H1 (cell line): Measurements from ENCODE around the gene CEP350. TPM values are rescaled to one million over a fixed set of nuclear protein-coding genes. Genes with fewer than 3 reads are reported as not detected.
"Not testable (repeated sequence)": the region's sequence is repeated elsewhere in the genome, so short reads cannot be mapped to it uniquely, and the experiment has no call there.

ENCODE experiments used
- CTCF ChIA-PET: fragments of 300-600 bp; sonication (Branson Sonifier 250); formaldehyde crosslinking; loops from one replicate; lab custom pipeline; 2021; ENCODE audit not compliant: partially characterized antibody; lab: Charles Lee
- POLR2A ChIA-PET: fragments of 300-600 bp; sonication (Branson Sonifier 250); formaldehyde crosslinking; loops from one replicate; lab custom pipeline; 2021; ENCODE audit warnings: inconsistent platforms; ENCODE audit not compliant: partially characterized antibody; lab: Charles Lee
- DNase-seq, 2 experiments: peaks; one replicate each; pipeline versions ENCODE4 v3.0.0 to v3.0.0-alpha.2; 2010 to 2022; ENCODE audit warnings: low spot score in 2 of 2, low read depth in 1 of 2, mixed read lengths in 1 of 2
- FAIRE-seq: peaks from 2 replicates; lab custom pipeline; 2011; peaks lifted over from hg19 to GRCh38; lab: Jason Lieb, UNC
- H2AFZ ChIP-seq: 2 replicates; pipeline ENCODE4 v1.8.1; 2012; ENCODE audit warnings: low read length, inconsistent platforms
- H2AK5ac ChIP-seq: 2 replicates; pipeline ENCODE4 v1.6.1; 2013; ENCODE audit warnings: low read depth, low read length
- H2BK120ac ChIP-seq: replicated peaks from 2 replicates; pipeline ENCODE3; 2013; ENCODE audit warnings: low read depth, low read length, inconsistent platforms
- H2BK12ac ChIP-seq: 2 replicates; pipeline ENCODE4 v1.6.1; 2013; ENCODE audit warnings: low read depth, low read length
- H2BK15ac ChIP-seq: 2 replicates; pipeline ENCODE4 v1.6.1; 2013; ENCODE audit warnings: low read length
- H2BK20ac ChIP-seq: 2 replicates; pipeline ENCODE4 v1.6.1; 2013; ENCODE audit warnings: low read length
- H2BK5ac ChIP-seq: 2 replicates; pipeline ENCODE4 v1.6.1; 2013; ENCODE audit warnings: low read depth, low read length
- H3K14ac ChIP-seq: 2 replicates; pipeline ENCODE4 v1.6.1; 2013; ENCODE audit warnings: inconsistent platforms; ENCODE audit not compliant: insufficient read length
- H3K18ac ChIP-seq: 2 replicates; pipeline ENCODE4 v1.6.1; 2013; ENCODE audit warnings: low read length; ENCODE audit errors: extremely low read depth
- H3K23ac ChIP-seq: 2 replicates; pipeline ENCODE4 v1.6.1; 2013; ENCODE audit warnings: inconsistent platforms; ENCODE audit not compliant: insufficient read length
- H3K23me2 ChIP-seq: 2 replicates; pipeline ENCODE4 v1.6.1; 2013; ENCODE audit warnings: low read depth, low read length
- H3K27ac ChIP-seq: 2 replicates; pipeline ENCODE4 v1.6.1; 2011; ENCODE audit warnings: low read depth, low read length, inconsistent platforms
- H3K27me3 ChIP-seq, 4 experiments: replicated peaks in 1 of 4; 1 replicate in 1 of 4; 2 replicates in 3 of 4; pipeline versions ENCODE4 v1.6.1 to v1.8.1; 2011 to 2013; ENCODE audit warnings: low read length in 3 of 4, mild to moderate bottlenecking in 3 of 4, inconsistent platforms in 2 of 4, mixed read lengths in 2 of 4, moderate library complexity in 1 of 4; ENCODE audit not compliant: control insufficient read depth in 3 of 4, insufficient read depth in 3 of 4; ENCODE audit errors: extremely low read depth in 1 of 4
- H3K36me3 ChIP-seq, 4 experiments: 2 replicates each; pipeline versions ENCODE4 v1.6.1 to v1.8.1; 2011 to 2013; ENCODE audit warnings: mild to moderate bottlenecking in 4 of 4, low read length in 3 of 4, moderate library complexity in 2 of 4, control low read depth in 1 of 4, inconsistent platforms in 1 of 4; ENCODE audit not compliant: insufficient read depth in 4 of 4, control insufficient read depth in 2 of 4
- H3K4ac ChIP-seq: replicated peaks from 2 replicates; pipeline ENCODE3; 2013; ENCODE audit warnings: low read length, low read depth, mixed read lengths, inconsistent platforms; ENCODE audit not compliant: insufficient read length
- H3K4me1 ChIP-seq, 4 experiments: replicated peaks in 1 of 4; 1 replicate in 1 of 4; 2 replicates in 3 of 4; pipeline versions ENCODE4 v1.6.1 to v1.8.1; 2011 to 2013; ENCODE audit warnings: low read length in 3 of 4, inconsistent platforms in 2 of 4, mixed read lengths in 1 of 4; ENCODE audit not compliant: insufficient read depth in 4 of 4, control insufficient read depth in 3 of 4
- H3K4me2 ChIP-seq, 2 experiments: 2 replicates each; pipeline versions ENCODE4 v1.6.1 to v1.8.1; 2011 to 2013; ENCODE audit warnings: low read depth in 2 of 2, low read length in 2 of 2, control low read depth in 1 of 2, inconsistent platforms in 1 of 2, mild to moderate bottlenecking in 1 of 2; ENCODE audit not compliant: insufficient read depth in 1 of 2
- H3K4me3 ChIP-seq, 4 experiments: fragments of 200-600, 300-600 bp in 1 of 4; sonication (generic), shearing (Covaris generic), sonication (Bioruptor Twin) in 1 of 4; 2 replicates each; pipeline versions ENCODE4 v1.5.1 to v1.8.1; 2011 to 2016; ENCODE audit warnings: low read length in 4 of 4, low read depth in 3 of 4, control low read depth in 2 of 4, inconsistent platforms in 2 of 4, mild to moderate bottlenecking in 2 of 4, mixed read lengths in 1 of 4, moderate library complexity in 1 of 4; ENCODE audit not compliant: insufficient read depth in 2 of 4; ENCODE audit errors: extremely low read depth in 1 of 4
- H3K56ac ChIP-seq: replicated peaks from 2 replicates; pipeline ENCODE3; 2013; ENCODE audit warnings: low read depth, mild to moderate bottlenecking, mixed read lengths, low read length, inconsistent platforms; ENCODE audit not compliant: insufficient read length
- H3K79me1 ChIP-seq: 2 replicates; pipeline ENCODE4 v1.6.1; 2013; ENCODE audit warnings: low read depth, low read length, control low read depth
- H3K79me2 ChIP-seq, 2 experiments: 2 replicates each; pipeline versions ENCODE4 v1.6.1 to v1.8.1; 2012 to 2013; ENCODE audit warnings: low read length in 2 of 2, mild to moderate bottlenecking in 2 of 2, inconsistent platforms in 1 of 2; ENCODE audit not compliant: insufficient read depth in 2 of 2, control insufficient read depth in 1 of 2
- H3K9ac ChIP-seq, 4 experiments: replicated peaks in 1 of 4; 1 replicate in 1 of 4; 2 replicates in 3 of 4; pipeline versions ENCODE4 v1.6.1 to v1.8.1; 2011 to 2013; ENCODE audit warnings: low read depth in 3 of 4, low read length in 3 of 4, control low read depth in 2 of 4, mild to moderate bottlenecking in 2 of 4, moderate library complexity in 2 of 4, inconsistent platforms in 1 of 4; ENCODE audit errors: extremely low read depth in 1 of 4
- H3K9me3 ChIP-seq, 2 experiments: 2 replicates each; pipeline versions ENCODE4 v1.6.1 to v1.8.1; 2012 to 2013; ENCODE audit warnings: mild to moderate bottlenecking in 2 of 2, moderate library complexity in 2 of 2, control low read depth in 1 of 2, inconsistent platforms in 1 of 2, low read depth in 1 of 2, low read length in 1 of 2, mixed read lengths in 1 of 2; ENCODE audit not compliant: insufficient read depth in 2 of 2
- H4K20me1 ChIP-seq, 2 experiments: replicated peaks in 1 of 2; 2 replicates each; pipeline versions ENCODE3 to v1.8.1; 2011 to 2013; ENCODE audit warnings: inconsistent platforms in 2 of 2, low read length in 2 of 2, mild to moderate bottlenecking in 1 of 2; ENCODE audit not compliant: insufficient read depth in 2 of 2, control insufficient read depth in 1 of 2
- H4K5ac ChIP-seq: 2 replicates; pipeline ENCODE4 v1.6.1; 2013; ENCODE audit warnings: low read length, low read depth, mixed read lengths, inconsistent platforms; ENCODE audit not compliant: insufficient read length
- H4K8ac ChIP-seq: 2 replicates; pipeline ENCODE4 v1.8.0; 2013; ENCODE audit warnings: mild to moderate bottlenecking, moderate library complexity, low read length, inconsistent platforms; ENCODE audit not compliant: insufficient read depth; ENCODE audit errors: extremely low read depth
- H4K91ac ChIP-seq: replicated peaks from 2 replicates; pipeline ENCODE3; 2013; ENCODE audit warnings: low read length, mixed read lengths, inconsistent platforms; ENCODE audit not compliant: insufficient read length
- WGBS, 2 experiments: shearing (Covaris generic) in 1 of 2; methylation state at CpG; one replicate each; pipeline versions ENCODE4 v1.1.6 to v1.1.7; 2013 to 2015; ENCODE audit warnings: low lambda C conversion rate in 2 of 2, mixed read lengths in 2 of 2, inconsistent platforms in 1 of 2, low coverage in 1 of 2, missing lambda C conversion rate in 1 of 2; ENCODE audit not compliant: insufficient replicate concordance in 2 of 2, insufficient coverage in 1 of 2, insufficient read length in 1 of 2; ENCODE audit errors: extremely low coverage in 1 of 2, missing lambda C conversion rate in 1 of 2; 5-methylcytosine and 5-hydroxymethylcytosine counted together
- polyA plus RNA-seq, 7 experiments: library from polyadenylated mRNA; depleted of rRNA in 3 of 7; stranded (reverse) in 5 of 7; unstranded in 2 of 7; fragments of >200 nt in 5 of 7; fragments of 200-250 nt in 2 of 7; gene quantifications; 1 replicate in 5 of 7; 2 replicates in 1 of 7; 4 replicates in 1 of 7; pipeline versions ENCODE4 v1.2.1 to v1.2.3, GENCODE V29; 2011 to 2013; ENCODE audit warnings: missing spikeins in 2 of 7, mixed read lengths in 2 of 7
- total RNA-seq: library from RNA; stranded (reverse); fragmentation: NEBNext Ultra II Directional; extraction: Animal tissue kit (Norgen Biotek cat#: 25700); gene quantifications from 2 replicates; pipeline ENCODE4 v1.2.1, GENCODE V29; 2021

Gene CEP350
- total and polyA plus RNA-seq, 2 of the 8 experiments (the other 6 are each of a cell fraction or from before 2014, with no cell fraction given) = 5.6 to 39.4 TPM

DNA sequence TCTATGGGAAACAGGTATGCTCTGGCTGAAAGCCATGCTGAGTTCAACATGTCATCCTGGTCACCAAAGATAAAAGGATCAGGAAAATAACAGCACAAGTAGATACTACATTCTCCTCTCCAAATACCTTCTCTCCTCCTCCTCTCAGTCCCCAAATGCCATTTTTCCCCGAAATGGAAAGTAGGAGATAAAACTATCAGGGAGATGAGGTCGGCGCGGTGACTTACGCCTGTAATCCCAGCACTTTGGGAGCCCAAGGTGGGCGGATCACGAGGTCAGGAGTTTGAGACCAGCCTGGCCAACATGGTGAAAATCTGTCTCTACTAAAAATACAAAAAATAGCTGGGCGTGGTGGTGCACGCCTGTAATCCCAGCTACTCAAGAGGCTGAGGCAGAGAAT, 179.1 kb downstream of the CEP350 start:
- H3K14ac ChIP-seq, H4K91ac ChIP-seq, H2BK12ac ChIP-seq, FAIRE-seq, H3K9me3 ChIP-seq, H3K56ac ChIP-seq, H3K23ac ChIP-seq, H3K9ac ChIP-seq, H3K27ac ChIP-seq, H4K20me1 ChIP-seq, H2BK15ac ChIP-seq, H3K4me3 ChIP-seq, H4K8ac ChIP-seq, H3K4ac ChIP-seq, H2AK5ac ChIP-seq, H3K79me2 ChIP-seq, DNase-seq, H3K18ac ChIP-seq, H3K79me1 ChIP-seq, H3K4me1 ChIP-seq, H4K5ac ChIP-seq, H3K27me3 ChIP-seq, H3K36me3 ChIP-seq, H2BK120ac ChIP-seq, H2BK5ac ChIP-seq, H3K4me2 ChIP-seq, H2BK20ac ChIP-seq, POLR2A ChIA-PET, H3K23me2 ChIP-seq: not testable (repeated sequence)
- 85% methylated on average over 9 of the region's 9 CpGs; no CpG with 5 or more reads in 1 of the 2 experiments for WGBS, 2 experiments
- CTCF ChIA-PET = interaction anchor here (0.6 to 2.1 kb wide), 7 partner anchors 7 to 1680 kb away, joined by 3 to 5 read pairs (median 3); no protein-coding TSS in a partner anchor
- H2AFZ ChIP-seq = 0 out of 2 replicates have a peak overlapping the region, but pooled peaks have one; percentile 0
